Stomach (tissue), 4 donors: ENCODE measurements around the gene SELENOF.

Experiments used
- EP300 ChIP-seq: sonication (generic); formaldehyde crosslinking; IDR thresholded peaks from one replicate; pipeline ENCODE4 v1.6.1; 2017; ENCODE audit warnings: antibody characterized with exemption
- POLR2A ChIP-seq, 4 donors: fragments of 450-650 bp; IDR thresholded peaks; one replicate each; pipeline ENCODE4 v1.6.1; 2016; ENCODE audit warnings: antibody characterized with exemption in 4 of 4, control low read depth in 2 of 4, mild to moderate bottlenecking in 1 of 4, moderate library complexity in 1 of 4
- POLR2AphosphoS5 ChIP-seq, 3 donors: sonication (generic); formaldehyde crosslinking; IDR thresholded peaks; one replicate each; pipeline ENCODE4 v1.6.1; 2016; ENCODE audit warnings: antibody characterized with exemption in 3 of 3
- TF ChIP-seq, protein P1 (sequence below), 7 experiments: fragments of 450-650 bp in 4 of 7; fragments of 200-600 bp in 3 of 7; sonication (generic) in 3 of 7; IDR thresholded peaks; one replicate each; pipeline ENCODE4 v1.5.1; 2016 to 2019; ENCODE audit warnings: antibody characterized with exemption in 7 of 7, control low read depth in 2 of 7, mild to moderate bottlenecking in 1 of 7

- TF ChIP-seq EP300: no peak
- TF ChIP-seq, protein P1, sequence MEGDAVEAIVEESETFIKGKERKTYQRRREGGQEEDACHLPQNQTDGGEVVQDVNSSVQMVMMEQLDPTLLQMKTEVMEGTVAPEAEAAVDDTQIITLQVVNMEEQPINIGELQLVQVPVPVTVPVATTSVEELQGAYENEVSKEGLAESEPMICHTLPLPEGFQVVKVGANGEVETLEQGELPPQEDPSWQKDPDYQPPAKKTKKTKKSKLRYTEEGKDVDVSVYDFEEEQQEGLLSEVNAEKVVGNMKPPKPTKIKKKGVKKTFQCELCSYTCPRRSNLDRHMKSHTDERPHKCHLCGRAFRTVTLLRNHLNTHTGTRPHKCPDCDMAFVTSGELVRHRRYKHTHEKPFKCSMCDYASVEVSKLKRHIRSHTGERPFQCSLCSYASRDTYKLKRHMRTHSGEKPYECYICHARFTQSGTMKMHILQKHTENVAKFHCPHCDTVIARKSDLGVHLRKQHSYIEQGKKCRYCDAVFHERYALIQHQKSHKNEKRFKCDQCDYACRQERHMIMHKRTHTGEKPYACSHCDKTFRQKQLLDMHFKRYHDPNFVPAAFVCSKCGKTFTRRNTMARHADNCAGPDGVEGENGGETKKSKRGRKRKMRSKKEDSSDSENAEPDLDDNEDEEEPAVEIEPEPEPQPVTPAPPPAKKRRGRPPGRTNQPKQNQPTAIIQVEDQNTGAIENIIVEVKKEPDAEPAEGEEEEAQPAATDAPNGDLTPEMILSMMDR (IDR thresholded peaks at IDR 0.05): no peak
- no peak for TF ChIP-seq POLR2A (IDR thresholded peaks at IDR 0.05)
- TF ChIP-seq POLR2AphosphoS5 (IDR thresholded peaks at IDR 0.05): no peak
Measured at GRCh38 chr1:86926883-86927282, 13.0 kb upstream of the SELENOF start.
